ENCODE measurements around the gene NTM.
A peak's percentile ranks its signal among the peaks of the same experiment; 100 is the strongest.

Gene NTM

GRCh38 chr11:132263241-132263640 lies 892.8 kb downstream of the NTM start:
- no peak for TF ChIP-seq CTCF (IDR thresholded peaks at IDR 0.05; ENCODE audit: low read depth, low read length)
- no peak overlapping the region for H3K4me3 ChIP-seq (ENCODE audit: low read depth, low read length)
- in situ Hi-C loops (cut with HindIII; ENCODE audit: low sequenced_read_pairs) = no loop called here
- DNase-seq (ENCODE audit: low read depth, low spot score) = no peak

GRCh38 chr11:132263875-132264274 lies 893.5 kb downstream of the NTM start:
- in situ Hi-C loops (cut with HindIII; ENCODE audit: low sequenced_read_pairs) = no loop called here
- TF ChIP-seq CTCF (IDR thresholded peaks at IDR 0.05; ENCODE audit: low read depth, low read length) = no peak
- H3K4me3 ChIP-seq (ENCODE audit: low read depth, low read length) = no peak overlapping the region
- DNase-seq (ENCODE audit: low read depth, low spot score) = no peak

- no peak overlapping the region for H3K4me3 ChIP-seq (ENCODE audit: low read depth, low read length)
- no peak for DNase-seq (ENCODE audit: low read depth, low spot score)
- TF ChIP-seq CTCF (IDR thresholded peaks at IDR 0.05; ENCODE audit: low read depth, low read length) = no peak
- in situ Hi-C loops (cut with HindIII; ENCODE audit: low sequenced_read_pairs) = no loop called here
Measured at GRCh38 chr11:132264616-132265015, 894.2 kb downstream of the NTM start.

- peak; percentile 40 for DNase-seq (ENCODE audit: low read depth, low spot score)
- no peak overlapping the region for H3K4me3 ChIP-seq (ENCODE audit: low read depth, low read length)
- peak; percentile 61 for TF ChIP-seq CTCF (IDR thresholded peaks at IDR 0.05; ENCODE audit: low read depth, low read length)
- in situ Hi-C loops (cut with HindIII; ENCODE audit: low sequenced_read_pairs) = no loop called here
Measured at GRCh38 chr11:132278801-132279574, 908.6 kb downstream of the NTM start.

- in situ Hi-C loops (cut with HindIII; ENCODE audit: low sequenced_read_pairs) = no loop called here
- DNase-seq (ENCODE audit: low read depth, low spot score) = no peak
- no peak overlapping the region for H3K4me3 ChIP-seq (ENCODE audit: low read depth, low read length)
- TF ChIP-seq CTCF (IDR thresholded peaks at IDR 0.05; ENCODE audit: low read depth, low read length) = no peak
Measured at GRCh38 chr11:132284048-132284447, 913.6 kb downstream of the NTM start.

- in situ Hi-C loops (cut with HindIII; ENCODE audit: low sequenced_read_pairs) = no loop called here
Measured at GRCh38 chr11:132284611-132285010, 914.2 kb downstream of the NTM start.

More at GRCh38 chr11:132284611-132285010, 914.2 kb downstream of the NTM start:
- no peak overlapping the region for H3K4me3 ChIP-seq (ENCODE audit: low read depth, low read length)
- TF ChIP-seq CTCF (IDR thresholded peaks at IDR 0.05; ENCODE audit: low read depth, low read length) = no peak
- no peak for DNase-seq (ENCODE audit: low read depth, low spot score)

Data from astrocyte of the spinal cord (primary cell).